Gastrocnemius medialis (tissue), 4 donors: Measurements from ENCODE around the gene DCAF8.

ENCODE experiments used
- POLR2A ChIP-seq, 2 donors: fragments of 450-650 bp; IDR thresholded peaks; one replicate each; pipeline ENCODE4 v1.6.1; 2017; ENCODE audit warnings: antibody characterized with exemption in 2 of 2, mild to moderate bottlenecking in 2 of 2, moderate library complexity in 2 of 2
- TF ChIP-seq, protein P1 (sequence below), 5 experiments: fragments of 450-650 bp in 3 of 5; fragments of 200-600 bp in 2 of 5; sonication (generic) in 2 of 5; IDR thresholded peaks in 4 of 5; conservative IDR thresholded peaks in 1 of 5; 1 replicate in 4 of 5; 2 replicates in 1 of 5; pipeline ENCODE4 v1.5.1; 2016 to 2019; ENCODE audit warnings: antibody characterized with exemption in 5 of 5, mild to moderate bottlenecking in 3 of 5, moderate library complexity in 3 of 5

DNA sequence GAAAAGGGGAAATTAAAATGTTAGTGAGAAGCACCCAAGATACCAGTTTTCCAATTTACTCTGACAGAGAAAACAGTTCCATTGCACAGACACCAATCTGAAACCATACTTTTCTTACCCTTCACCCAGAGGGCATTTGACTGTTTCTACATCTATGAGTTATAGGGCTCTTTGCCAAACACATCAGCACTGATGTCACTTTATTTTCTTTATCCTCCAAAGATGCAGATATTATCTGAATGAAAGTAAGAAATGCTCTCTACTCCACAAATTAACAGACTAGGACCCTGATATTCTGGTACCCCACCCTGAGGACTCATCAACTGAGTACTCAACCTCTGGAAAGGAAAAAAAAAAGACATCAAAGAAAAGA is 46.8 kb upstream of the DCAF8 start:
- TF ChIP-seq, protein P1, sequence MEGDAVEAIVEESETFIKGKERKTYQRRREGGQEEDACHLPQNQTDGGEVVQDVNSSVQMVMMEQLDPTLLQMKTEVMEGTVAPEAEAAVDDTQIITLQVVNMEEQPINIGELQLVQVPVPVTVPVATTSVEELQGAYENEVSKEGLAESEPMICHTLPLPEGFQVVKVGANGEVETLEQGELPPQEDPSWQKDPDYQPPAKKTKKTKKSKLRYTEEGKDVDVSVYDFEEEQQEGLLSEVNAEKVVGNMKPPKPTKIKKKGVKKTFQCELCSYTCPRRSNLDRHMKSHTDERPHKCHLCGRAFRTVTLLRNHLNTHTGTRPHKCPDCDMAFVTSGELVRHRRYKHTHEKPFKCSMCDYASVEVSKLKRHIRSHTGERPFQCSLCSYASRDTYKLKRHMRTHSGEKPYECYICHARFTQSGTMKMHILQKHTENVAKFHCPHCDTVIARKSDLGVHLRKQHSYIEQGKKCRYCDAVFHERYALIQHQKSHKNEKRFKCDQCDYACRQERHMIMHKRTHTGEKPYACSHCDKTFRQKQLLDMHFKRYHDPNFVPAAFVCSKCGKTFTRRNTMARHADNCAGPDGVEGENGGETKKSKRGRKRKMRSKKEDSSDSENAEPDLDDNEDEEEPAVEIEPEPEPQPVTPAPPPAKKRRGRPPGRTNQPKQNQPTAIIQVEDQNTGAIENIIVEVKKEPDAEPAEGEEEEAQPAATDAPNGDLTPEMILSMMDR (IDR thresholded peaks at IDR 0.05 in 4 of 5, conservative IDR thresholded peaks at IDR 0.05 in 1 of 5) = no peak
- no peak for TF ChIP-seq POLR2A (IDR thresholded peaks at IDR 0.05)
